Activated CD4-positive, alpha-beta memory T cell treated with anti-CD3 and anti-CD28 coated beads for 36 hours (primary cell): ENCODE data around the gene MACF1. TPM values are rescaled to one million over a fixed set of nuclear protein-coding genes. Genes with fewer than 3 reads are reported as not detected.
A peak's percentile ranks its signal among the peaks of the same experiment; 100 is the strongest.
"Not testable (repeated sequence)": the region's sequence is repeated elsewhere in the genome, so short reads cannot be mapped to it uniquely, and the experiment has no call there.

Experiments used
- CTCF ChIA-PET: fragments of 350-600 bp; sonication (Branson Sonifier 250); formaldehyde crosslinking; loops from one replicate; lab custom pipeline; 2021; ENCODE audit warnings: antibody characterized with exemption, inconsistent platforms; lab: Charles Lee
- POLR2A ChIA-PET: fragments of 350-600 bp; sonication (Branson Sonifier 250); formaldehyde crosslinking; loops from one replicate; lab custom pipeline; 2021; ENCODE audit warnings: antibody characterized with exemption; lab: Charles Lee
- DNase-seq: peaks from one replicate; pipeline ENCODE4 v3.0.0-alpha.2; 2020
- H3K27ac Mint-ChIP-seq: one replicate; pipeline ENCODE4 v1.8.0; 2021; ENCODE audit warnings: mixed read lengths
- H3K27me3 Mint-ChIP-seq: one replicate; pipeline ENCODE4 v1.8.0; 2021; ENCODE audit warnings: mixed read lengths
- H3K36me3 Mint-ChIP-seq: one replicate; pipeline ENCODE4 v1.8.0; 2021; ENCODE audit warnings: mixed read lengths
- H3K4me1 Mint-ChIP-seq: one replicate; pipeline ENCODE4 v1.8.0; 2021; ENCODE audit warnings: low read depth, mixed read lengths
- H3K4me3 Mint-ChIP-seq: one replicate; pipeline ENCODE4 v1.8.0; 2021; ENCODE audit warnings: mild to moderate bottlenecking, mixed read lengths
- H3K9me3 Mint-ChIP-seq: one replicate; pipeline ENCODE4 v1.8.0; 2021; ENCODE audit warnings: mixed read lengths
- intact Hi-C: fragments of 100-400 bp; cut with micrococcal nuclease; formaldehyde crosslinking; loops from one replicate; pipeline ENCODE4 v1.15.1; 2023
- total RNA-seq, 2 experiments: library from RNA; stranded (reverse); gene quantifications; one replicate each; pipeline ENCODE4 v1.2.3, GENCODE V29; 2021

The MACF1 gene
- total RNA-seq: 100 to 1,000 TPM; 239 to 240 TPM

- Mint-ChIP-seq H3K36me3 (peaks cover 11% of the 10 kb centered on the region), H3K9me3 (no peaks in the 10 kb centered on the region), H3K27me3 (no peaks in the 10 kb centered on the region), H3K4me3 (peak within 1 kb of the TSS; percentile 81), H3K27ac (peak within 1 kb of the TSS; percentile 96), H3K4me1 (peaks cover 48% of the 10 kb centered on the region)
- intact Hi-C loops: loop anchor here (1.0 kb wide), 4 partner anchors 7 to 54 kb away; no protein-coding TSS in a partner anchor
- CTCF ChIA-PET: interaction anchor here (0.6 to 6.5 kb wide), 19 partner anchors 9 to 124 kb away, joined by 3 to 151 read pairs (median 6); no protein-coding TSS in a partner anchor
- DNase-seq: peak; percentile 72
- POLR2A ChIA-PET: interaction anchor here (0.6 to 4.5 kb wide), 17 partner anchors 7 to 595 kb away, joined by 3 to 129 read pairs (median 4); partner anchors contain the start of gene RRAGC
These were observed at the start of gene MACF1 for GRCh38 chr1:39204441-39205081. TSS of gene MACF1 (plus strand) at chr1:39204695. CDS start at chr1:39205023, 328 bp downstream.

- ChIA-PET CTCF (interaction anchor here (1.4 kb wide), 1 partner anchor 29 kb away, joined by 4 read pairs; no protein-coding TSS in a partner anchor), POLR2A (no interaction called here)
- H3K4me3 Mint-ChIP-seq: no peak overlapping the region
- no peaks in the 10 kb centered on the region for H3K9me3 Mint-ChIP-seq
- H3K27ac Mint-ChIP-seq: no peak overlapping the region
- no peaks in the 10 kb centered on the region for H3K4me1 Mint-ChIP-seq
- intact Hi-C loops: no loop called here
- H3K27me3 Mint-ChIP-seq: peaks cover 1% of the 10 kb centered on the region
- no peak for DNase-seq
- no peaks in the 10 kb centered on the region for H3K36me3 Mint-ChIP-seq
These were observed 47.2 kb upstream of the MACF1 start for GRCh38 chr1:39157304-39157703.

- POLR2A ChIA-PET: no interaction called here
- CTCF ChIA-PET: interaction anchor here (0.8 to 1.4 kb wide), 2 partner anchors 28 to 380 kb away, joined by 3 to 4 read pairs; no protein-coding TSS in a partner anchor
These were observed 46.0 kb upstream of the MACF1 start for GRCh38 chr1:39158327-39159086.

GRCh38 chr1:39159224-39160036 lies 45.1 kb upstream of the MACF1 start:
- Mint-ChIP-seq H3K9me3 (no peaks in the 10 kb centered on the region), H3K4me3 (no peak overlapping the region), H3K27me3 (peaks cover 1% of the 10 kb centered on the region), H3K36me3 (no peaks in the 10 kb centered on the region), H3K27ac (no peak overlapping the region), H3K4me1 (peaks cover 3% of the 10 kb centered on the region)
- POLR2A ChIA-PET: no interaction called here
- intact Hi-C loops: no loop called here
- no peak for DNase-seq
- CTCF ChIA-PET: no interaction called here

More at GRCh38 chr1:39158327-39159086, 46.0 kb upstream of the MACF1 start:
- H3K9me3 Mint-ChIP-seq: no peaks in the 10 kb centered on the region
- no peak overlapping the region for H3K27ac Mint-ChIP-seq
- peaks cover 1% of the 10 kb centered on the region for H3K27me3 Mint-ChIP-seq
- intact Hi-C loops: no loop called here
- peaks cover under 1% of the 10 kb centered on the region for H3K4me1 Mint-ChIP-seq
- no peak overlapping the region for H3K4me3 Mint-ChIP-seq
- no peak for DNase-seq
- H3K36me3 Mint-ChIP-seq: no peaks in the 10 kb centered on the region

- Mint-ChIP-seq H3K4me1 (peaks cover 9% of the 10 kb centered on the region), H3K4me3 (no peak overlapping the region), H3K36me3 (no peaks in the 10 kb centered on the region), H3K27me3 (peaks cover 1% of the 10 kb centered on the region), H3K27ac (no peak overlapping the region), H3K9me3 (no peaks in the 10 kb centered on the region)
- DNase-seq: no peak
- ChIA-PET POLR2A (no interaction called here), CTCF (interaction anchor here (0.6 kb wide), 1 partner anchor 89 kb away, joined by 3 read pairs; no protein-coding TSS in a partner anchor)
- intact Hi-C loops: no loop called here
These were observed 43.8 kb upstream of the MACF1 start for GRCh38 chr1:39160703-39161102.

GRCh38 chr1:39161811-39162210 lies 42.7 kb upstream of the MACF1 start:
- H3K36me3 Mint-ChIP-seq, H3K9me3 Mint-ChIP-seq, POLR2A ChIA-PET, H3K27ac Mint-ChIP-seq, H3K4me3 Mint-ChIP-seq, H3K27me3 Mint-ChIP-seq, intact Hi-C loops, DNase-seq: not testable (repeated sequence)
- CTCF ChIA-PET: interaction anchor here (0.7 kb wide), 1 partner anchor 558 kb away, joined by 3 read pairs; no protein-coding TSS in a partner anchor
- peaks cover 10% of the 10 kb centered on the region for H3K4me1 Mint-ChIP-seq

- DNase-seq: no peak
These were observed 41.0 kb upstream of the MACF1 start for GRCh38 chr1:39163469-39163868.

GRCh38 chr1:39164256-39164655 lies 40.2 kb upstream of the MACF1 start:
- Mint-ChIP-seq H3K4me3 (no peak overlapping the region), H3K9me3 (no peaks in the 10 kb centered on the region), H3K27me3 (peaks cover 4% of the 10 kb centered on the region), H3K27ac (no peak overlapping the region), H3K36me3 (no peaks in the 10 kb centered on the region), H3K4me1 (peaks cover 10% of the 10 kb centered on the region)
- POLR2A ChIA-PET: no interaction called here
- CTCF ChIA-PET: interaction anchor here (1.5 to 2.3 kb wide), 2 partner anchors 28 to 66 kb away, joined by 5 to 7 read pairs; no protein-coding TSS in a partner anchor
- intact Hi-C loops: no loop called here
- DNase-seq: no peak

More at GRCh38 chr1:39163469-39163868, 41.0 kb upstream of the MACF1 start:
- no peaks in the 10 kb centered on the region for H3K36me3 Mint-ChIP-seq
- peaks cover 1% of the 10 kb centered on the region for H3K27me3 Mint-ChIP-seq
- CTCF ChIA-PET: interaction anchor here (1.5 to 2.3 kb wide), 2 partner anchors 29 to 65 kb away, joined by 5 to 7 read pairs; no protein-coding TSS in a partner anchor
- no peak overlapping the region for H3K27ac Mint-ChIP-seq
- no peak overlapping the region for H3K4me3 Mint-ChIP-seq
- intact Hi-C loops: no loop called here
- POLR2A ChIA-PET: interaction anchor here (0.7 kb wide), 1 partner anchor 29 kb away, joined by 3 read pairs; no protein-coding TSS in a partner anchor
- H3K9me3 Mint-ChIP-seq: no peaks in the 10 kb centered on the region
- H3K4me1 Mint-ChIP-seq: peaks cover 10% of the 10 kb centered on the region

- Mint-ChIP-seq H3K27ac (no peak overlapping the region), H3K9me3 (no peaks in the 10 kb centered on the region), H3K4me3 (no peak overlapping the region), H3K27me3 (peaks cover 4% of the 10 kb centered on the region), H3K36me3 (no peaks in the 10 kb centered on the region), H3K4me1 (peaks cover 10% of the 10 kb centered on the region)
- ChIA-PET POLR2A (no interaction called here), CTCF (interaction anchor here (0.6 to 2.3 kb wide), 2 partner anchors 9 to 27 kb away, joined by 3 to 7 read pairs; no protein-coding TSS in a partner anchor)
- DNase-seq: no peak
- intact Hi-C loops: no loop called here
These were observed 39.4 kb upstream of the MACF1 start for GRCh38 chr1:39165049-39165448.

- H3K4me3 Mint-ChIP-seq: no peak overlapping the region
- DNase-seq: no peak
- peaks cover 4% of the 10 kb centered on the region for H3K27me3 Mint-ChIP-seq
- H3K36me3 Mint-ChIP-seq: no peaks in the 10 kb centered on the region
- ChIA-PET CTCF (interaction anchor here (0.6 kb wide), 1 partner anchor 9 kb away, joined by 3 read pairs; no protein-coding TSS in a partner anchor), POLR2A (no interaction called here)
- H3K9me3 Mint-ChIP-seq: no peaks in the 10 kb centered on the region
- H3K4me1 Mint-ChIP-seq: peaks cover 10% of the 10 kb centered on the region
- no peak overlapping the region for H3K27ac Mint-ChIP-seq
- intact Hi-C loops: no loop called here
These were observed 39.0 kb upstream of the MACF1 start for GRCh38 chr1:39165488-39165887.

GRCh38 chr1:39167632-39168209 lies 36.8 kb upstream of the MACF1 start:
- Mint-ChIP-seq H3K27ac (no peak overlapping the region), H3K36me3 (no peaks in the 10 kb centered on the region), H3K4me1 (peaks cover 10% of the 10 kb centered on the region), H3K9me3 (no peaks in the 10 kb centered on the region), H3K4me3 (no peak overlapping the region), H3K27me3 (peaks cover 3% of the 10 kb centered on the region)
- CTCF ChIA-PET: interaction anchor here (0.6 to 1.2 kb wide), 4 partner anchors 16 to 1695 kb away, joined by 3 to 4 read pairs (median 3); partner anchors contain the start of gene CITED4
- intact Hi-C loops: no loop called here
- DNase-seq: no peak
- POLR2A ChIA-PET: no interaction called here
